Inflammatory macrophage (primary cell): ENCODE data around the gene SCAF1.

ENCODE experiments used
- DNase-seq, 2 donors: peaks; one replicate each; pipeline ENCODE4 v3.0.0-alpha.2; 2020 to 2022

SCAF1 gene

GRCh38 chr19:49665351-49666119, 23.5 kb downstream of the SCAF1 start, which contains the start of the genes BCL2L12 and IRF3:
Gene BCL2L12 (plus strand): TSS chr19:49665933. CDS start chr19:49666693, 760 bp downstream.
Gene IRF3 (minus strand): TSS chr19:49665857. CDS start chr19:49664838, 1,019 bp downstream.
- DNase-seq, result peak; percentile 98

- no peak for DNase-seq
Measured at GRCh38 chr19:49666120-49666444, 24.1 kb downstream of the SCAF1 start.

- DNase-seq, result no peak
Measured at GRCh38 chr19:49667473-49667872, 25.5 kb downstream of the SCAF1 start.

GRCh38 chr19:49669516-49669915, 27.5 kb downstream of the SCAF1 start:
- peak; percentile 50 to 52 for DNase-seq

- DNase-seq, result peak; percentile 67 to 74
Measured at GRCh38 chr19:49672131-49672919, 30.3 kb downstream of the SCAF1 start.

- DNase-seq, result peak; percentile 95 to 97
Measured at GRCh38 chr19:49676136-49676783, 34.3 kb downstream of the SCAF1 start.

GRCh38 chr19:49676784-49677230, 34.8 kb downstream of the SCAF1 start:
- peak; percentile 100 for DNase-seq

GRCh38 chr19:49677231-49677900, 35.4 kb downstream of the SCAF1 start, which contains the start of gene PRMT1:
Gene PRMT1 (plus strand): TSS chr19:49677271. CDS start chr19:49677281, 10 bp downstream.
- DNase-seq, result peak in 1 of 2 donors; percentile 27

GRCh38 chr19:49677901-49678674, 36.1 kb downstream of the SCAF1 start:
- DNase-seq, result peak; percentile 75 to 81

- no peak for DNase-seq
Measured at GRCh38 chr19:49678985-49679770, 37.2 kb downstream of the SCAF1 start.

GRCh38 chr19:49679771-49680413, 37.9 kb downstream of the SCAF1 start:
- no peak for DNase-seq

- peak; percentile 89 to 94 for DNase-seq
Measured at GRCh38 chr19:49680421-49681351, 38.7 kb downstream of the SCAF1 start.

GRCh38 chr19:49681830-49682229, 39.8 kb downstream of the SCAF1 start:
- DNase-seq, result no peak

- DNase-seq, result peak in 1 of 2 donors; percentile 8
Measured at GRCh38 chr19:49682274-49682673, 40.3 kb downstream of the SCAF1 start.

GRCh38 chr19:49683814-49684250, 41.8 kb downstream of the SCAF1 start:
- no peak for DNase-seq

- no peak for DNase-seq
Measured at GRCh38 chr19:49684251-49684982, 42.4 kb downstream of the SCAF1 start.

GRCh38 chr19:49684983-49685553, 43.1 kb downstream of the SCAF1 start:
- DNase-seq, result no peak

- no peak for DNase-seq
Measured at GRCh38 chr19:49685845-49686332, 43.9 kb downstream of the SCAF1 start.
